HCT116 (cell line): Measurements from ENCODE around the gene FRZB. TPM values are rescaled to one million over a fixed set of nuclear protein-coding genes. Genes with fewer than 3 reads are reported as not detected.

Experiments
- ATAC-seq: fragments of 200-7000 bp; cut with Tn5 transposase; 2 replicates; pipeline ENCODE4 v1.9.1; 2020; ENCODE audit warnings: mild to moderate bottlenecking, moderate library complexity
- BruUV-seq: library from RNA; stranded (reverse); fragments of 400-500 nt; replicated peaks from 2 replicates; lab custom pipeline; 2021; lab: Mats Ljungman, UMichigan
- CTCF ChIA-PET: fragments of 300-600 bp; sonication (Branson Sonifier 250); formaldehyde crosslinking; loops from one replicate; lab custom pipeline; 2021; ENCODE audit warnings: antibody characterized with exemption; lab: Charles Lee
- POLR2A ChIA-PET: fragments of 300-600, 350-600 bp; sonication (Branson Sonifier 250); formaldehyde crosslinking; loops from one replicate; lab custom pipeline; 2021; ENCODE audit warnings: antibody characterized with exemption; lab: Charles Lee
- RAD21 ChIA-PET, 2 experiments: fragments of 300-600 bp; sonication (Branson Sonifier 250); formaldehyde crosslinking; loops; one replicate each; lab custom pipeline; 2023; ENCODE audit warnings: low total read pairs in 2 of 2; ENCODE audit not compliant: uncharacterized antibody in 2 of 2, unreplicated experiment in 2 of 2, low non-redundant PET in 1 of 2; lab: Charles Lee
- DNase-seq: peaks from one replicate; pipeline ENCODE4 v3.0.0-alpha.2; 2010; ENCODE audit warnings: low read depth, low spot score
- H2AFZ ChIP-seq: fragments of 200-600 bp; shearing (Covaris generic), sonication (generic); 2 replicates; pipeline ENCODE4 v1.6.1; 2017; ENCODE audit warnings: low read depth, mixed run types, mixed read lengths, antibody characterized with exemption, low read length; ENCODE audit not compliant: poor library complexity, severe bottlenecking
- H3K27ac ChIP-seq: 2 replicates; pipeline ENCODE4 v1.5.1; 2012; ENCODE audit warnings: low read depth, low read length
- H3K27me3 ChIP-seq: fragments of 200-600 bp; sonication (generic); 2 replicates; pipeline ENCODE4 v1.6.1; 2016; ENCODE audit warnings: mixed run types, low read length, mixed read lengths; ENCODE audit not compliant: insufficient read depth
- H3K36me3 ChIP-seq, 2 experiments: fragments of 200-500 bp in 1 of 2; fragments of 200-600 bp in 1 of 2; sonication (Bioruptor generic) in 1 of 2; sonication (generic) in 1 of 2; 2 replicates each; pipeline versions ENCODE4 v1.5.1 to v1.6.1; 2014 to 2016; ENCODE audit warnings: low read length in 2 of 2, inconsistent platforms in 1 of 2, mixed read lengths in 1 of 2, mixed run types in 1 of 2; ENCODE audit not compliant: insufficient read depth in 2 of 2, control insufficient read depth in 1 of 2
- H3K4me1 ChIP-seq, 2 experiments: fragments of 200-600 bp in 1 of 2; sonication (generic) in 1 of 2; 2 replicates each; pipeline versions ENCODE4 v1.5.1 to v1.6.1; 2012 to 2017; ENCODE audit warnings: low read length in 2 of 2, inconsistent platforms in 1 of 2, mild to moderate bottlenecking in 1 of 2, mixed read lengths in 1 of 2, mixed run types in 1 of 2, moderate library complexity in 1 of 2; ENCODE audit not compliant: insufficient read depth in 2 of 2, control insufficient read depth in 1 of 2
- H3K4me2 ChIP-seq: fragments of 200-600 bp; sonication (generic); 2 replicates; pipeline ENCODE4 v1.6.1; 2017; ENCODE audit warnings: mixed run types, low read length, mixed read lengths
- H3K4me3 ChIP-seq, 2 experiments: fragments of 200-600 bp in 1 of 2; sonication (generic) in 1 of 2; replicated peaks in 1 of 2; 2 replicates each; pipeline ENCODE4 v1.5.1; 2011 to 2016; ENCODE audit warnings: low read length in 2 of 2, control low read depth in 1 of 2, low read depth in 1 of 2, mild to moderate bottlenecking in 1 of 2, mixed read lengths in 1 of 2, mixed run types in 1 of 2
- H3K79me2 ChIP-seq: fragments of 200-600 bp; sonication (generic); 2 replicates; pipeline ENCODE4 v1.6.1; 2017; ENCODE audit warnings: mild to moderate bottlenecking, mixed run types, low read length, moderate library complexity, mixed read lengths; ENCODE audit not compliant: insufficient read depth
- H3K9ac ChIP-seq: fragments of 200-600 bp; sonication (generic); 2 replicates; pipeline ENCODE4 v1.6.1; 2016; ENCODE audit warnings: low read length, mixed read lengths
- H3K9me2 ChIP-seq: fragments of 200-600 bp; sonication (generic), shearing (Covaris generic); 2 replicates; pipeline ENCODE4 v1.6.1; 2017; ENCODE audit warnings: mixed run types, mild to moderate bottlenecking, moderate library complexity; ENCODE audit not compliant: insufficient read depth
- H3K9me3 ChIP-seq, 2 experiments: fragments of 200-500 bp in 1 of 2; fragments of 200-600 bp in 1 of 2; sonication (Bioruptor generic) in 1 of 2; sonication (generic) in 1 of 2; 2 replicates each; pipeline ENCODE4 v1.6.1; 2014 to 2017; ENCODE audit warnings: low read length in 2 of 2, mixed read lengths in 2 of 2, inconsistent platforms in 1 of 2, low read depth in 1 of 2, mild to moderate bottlenecking in 1 of 2, mixed run types in 1 of 2, moderate library complexity in 1 of 2; ENCODE audit not compliant: control insufficient read depth in 1 of 2, insufficient read depth in 1 of 2
- H4K20me1 ChIP-seq: fragments of 200-600 bp; sonication (generic), shearing (Covaris generic); 2 replicates; pipeline ENCODE4 v1.6.1; 2017; ENCODE audit warnings: mixed run types, mild to moderate bottlenecking, moderate library complexity; ENCODE audit not compliant: insufficient read depth
- CBX3 ChIP-seq: IDR thresholded peaks from 2 replicates; pipeline ENCODE4 v1.6.1; 2012; ENCODE audit warnings: low read depth
- EGR1 ChIP-seq: IDR thresholded peaks from 2 replicates; pipeline ENCODE4 v1.6.1; 2012; ENCODE audit warnings: low read depth
- EZH2phosphoT487 ChIP-seq: fragments of 200-600 bp; IDR thresholded peaks from 2 replicates; pipeline ENCODE4 v1.6.1; 2018; ENCODE audit warnings: antibody characterized with exemption, borderline replicate concordance
- POLR2A ChIP-seq: IDR thresholded peaks from 2 replicates; pipeline ENCODE4 v1.7.0; 2011; ENCODE audit warnings: borderline replicate concordance; ENCODE audit not compliant: insufficient read depth, insufficient read length; ENCODE audit errors: extremely low read depth
- POLR2AphosphoS5 ChIP-seq: IDR thresholded peaks from 2 replicates; pipeline ENCODE4 v1.6.1; 2011; ENCODE audit warnings: mild to moderate bottlenecking, low read depth, low read length, moderate library complexity
- SP1 ChIP-seq: IDR thresholded peaks from 2 replicates; pipeline ENCODE4 v1.6.1; 2012; ENCODE audit warnings: low read depth
- SRF ChIP-seq: IDR thresholded peaks from 2 replicates; pipeline ENCODE4 v1.6.1; 2012; ENCODE audit warnings: low read depth
- ZFX ChIP-seq: fragments of 450-650 bp; IDR thresholded peaks from 2 replicates; pipeline ENCODE4 v1.6.1; 2017
- ZNF274 ChIP-seq: fragments of 200-500 bp; sonication (Bioruptor generic); IDR thresholded peaks from 2 replicates; pipeline ENCODE4 v1.6.1; 2014; ENCODE audit warnings: mild to moderate bottlenecking, low read depth, low read length, inconsistent platforms
- intact Hi-C: fragments of 100-400 bp; cut with micrococcal nuclease; formaldehyde crosslinking; loops from 2 replicates; pipeline ENCODE4 v1.10.0; 2022
- total RNA-seq: library from RNA; stranded (reverse); gene quantifications from one replicate; pipeline ENCODE4 v1.2.1, GENCODE V29; 2021; ENCODE audit not compliant: unreplicated experiment
- TF ChIP-seq, protein P1 (sequence below): IDR thresholded peaks from 2 replicates; pipeline ENCODE4 v1.6.1; 2011; ENCODE audit warnings: mild to moderate bottlenecking, low read length, moderate library complexity; ENCODE audit not compliant: insufficient replicate concordance; ENCODE audit errors: extremely low read depth
- TF ChIP-seq, protein P2 (sequence below): IDR thresholded peaks from 2 replicates; pipeline ENCODE4 v1.6.1; 2012; ENCODE audit warnings: low read depth
- TF ChIP-seq, protein P3 (sequence below): IDR thresholded peaks from 2 replicates; pipeline ENCODE4 v1.6.1; 2012

The FRZB gene
- total RNA-seq, 1 experiment from 2014 or later: 0.49 TPM

DNA sequence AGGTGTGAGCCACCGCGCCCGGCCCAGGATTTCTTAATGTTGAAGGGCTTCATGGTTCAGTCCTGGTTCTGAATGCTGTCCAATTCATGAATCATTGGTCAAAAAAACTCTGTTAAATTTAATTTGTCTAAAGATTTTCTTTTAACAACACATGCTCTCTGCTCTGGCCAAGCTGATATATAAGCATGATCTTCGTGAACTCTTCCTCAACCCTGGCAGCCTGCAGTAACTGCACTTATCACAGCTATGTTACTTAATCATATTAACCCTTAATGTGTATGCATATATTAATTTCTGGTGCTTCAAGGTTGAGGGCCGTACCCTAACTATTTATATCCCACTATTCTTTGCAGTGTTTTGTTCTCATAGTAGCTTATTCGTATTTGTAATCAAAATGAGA is 29.4 kb upstream of the FRZB start:
- no peaks in the 10 kb centered on the region for H3K4me1 ChIP-seq
- H3K9ac ChIP-seq: no peak overlapping the region
- no peak overlapping the region for H3K4me2 ChIP-seq
- intact Hi-C loops: no loop called here
- no peak overlapping the region for H3K4me3 ChIP-seq
- TF ChIP-seq POLR2A (no peak), POLR2AphosphoS5 (no peak), EZH2phosphoT487 (no peak), EGR1 (no peak), CBX3 (no peak), ZFX (no peak), SP1 (no peak), SRF (no peak), ZNF274 (no peak)
- TF ChIP-seq, protein P1, sequence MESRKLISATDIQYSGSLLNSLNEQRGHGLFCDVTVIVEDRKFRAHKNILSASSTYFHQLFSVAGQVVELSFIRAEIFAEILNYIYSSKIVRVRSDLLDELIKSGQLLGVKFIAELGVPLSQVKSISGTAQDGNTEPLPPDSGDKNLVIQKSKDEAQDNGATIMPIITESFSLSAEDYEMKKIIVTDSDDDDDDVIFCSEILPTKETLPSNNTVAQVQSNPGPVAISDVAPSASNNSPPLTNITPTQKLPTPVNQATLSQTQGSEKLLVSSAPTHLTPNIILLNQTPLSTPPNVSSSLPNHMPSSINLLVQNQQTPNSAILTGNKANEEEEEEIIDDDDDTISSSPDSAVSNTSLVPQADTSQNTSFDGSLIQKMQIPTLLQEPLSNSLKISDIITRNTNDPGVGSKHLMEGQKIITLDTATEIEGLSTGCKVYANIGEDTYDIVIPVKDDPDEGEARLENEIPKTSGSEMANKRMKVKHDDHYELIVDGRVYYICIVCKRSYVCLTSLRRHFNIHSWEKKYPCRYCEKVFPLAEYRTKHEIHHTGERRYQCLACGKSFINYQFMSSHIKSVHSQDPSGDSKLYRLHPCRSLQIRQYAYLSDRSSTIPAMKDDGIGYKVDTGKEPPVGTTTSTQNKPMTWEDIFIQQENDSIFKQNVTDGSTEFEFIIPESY: no peak
- TF ChIP-seq, protein P2, sequence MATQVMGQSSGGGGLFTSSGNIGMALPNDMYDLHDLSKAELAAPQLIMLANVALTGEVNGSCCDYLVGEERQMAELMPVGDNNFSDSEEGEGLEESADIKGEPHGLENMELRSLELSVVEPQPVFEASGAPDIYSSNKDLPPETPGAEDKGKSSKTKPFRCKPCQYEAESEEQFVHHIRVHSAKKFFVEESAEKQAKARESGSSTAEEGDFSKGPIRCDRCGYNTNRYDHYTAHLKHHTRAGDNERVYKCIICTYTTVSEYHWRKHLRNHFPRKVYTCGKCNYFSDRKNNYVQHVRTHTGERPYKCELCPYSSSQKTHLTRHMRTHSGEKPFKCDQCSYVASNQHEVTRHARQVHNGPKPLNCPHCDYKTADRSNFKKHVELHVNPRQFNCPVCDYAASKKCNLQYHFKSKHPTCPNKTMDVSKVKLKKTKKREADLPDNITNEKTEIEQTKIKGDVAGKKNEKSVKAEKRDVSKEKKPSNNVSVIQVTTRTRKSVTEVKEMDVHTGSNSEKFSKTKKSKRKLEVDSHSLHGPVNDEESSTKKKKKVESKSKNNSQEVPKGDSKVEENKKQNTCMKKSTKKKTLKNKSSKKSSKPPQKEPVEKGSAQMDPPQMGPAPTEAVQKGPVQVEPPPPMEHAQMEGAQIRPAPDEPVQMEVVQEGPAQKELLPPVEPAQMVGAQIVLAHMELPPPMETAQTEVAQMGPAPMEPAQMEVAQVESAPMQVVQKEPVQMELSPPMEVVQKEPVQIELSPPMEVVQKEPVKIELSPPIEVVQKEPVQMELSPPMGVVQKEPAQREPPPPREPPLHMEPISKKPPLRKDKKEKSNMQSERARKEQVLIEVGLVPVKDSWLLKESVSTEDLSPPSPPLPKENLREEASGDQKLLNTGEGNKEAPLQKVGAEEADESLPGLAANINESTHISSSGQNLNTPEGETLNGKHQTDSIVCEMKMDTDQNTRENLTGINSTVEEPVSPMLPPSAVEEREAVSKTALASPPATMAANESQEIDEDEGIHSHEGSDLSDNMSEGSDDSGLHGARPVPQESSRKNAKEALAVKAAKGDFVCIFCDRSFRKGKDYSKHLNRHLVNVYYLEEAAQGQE: no peak
- TF ChIP-seq, protein P3, sequence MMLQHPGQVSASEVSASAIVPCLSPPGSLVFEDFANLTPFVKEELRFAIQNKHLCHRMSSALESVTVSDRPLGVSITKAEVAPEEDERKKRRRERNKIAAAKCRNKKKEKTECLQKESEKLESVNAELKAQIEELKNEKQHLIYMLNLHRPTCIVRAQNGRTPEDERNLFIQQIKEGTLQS: no peak
- TF ChIP-seq, all 23 proteins: peak for 0
- DNase-seq (no peak), ATAC-seq (no peak)
- H3K9me3 ChIP-seq: no peaks in the 10 kb centered on the region
- H4K20me1 ChIP-seq: no peaks in the 10 kb centered on the region
- ChIA-PET CTCF (no interaction called here), RAD21 (no interaction called here), POLR2A (no interaction called here)
- no peaks in the 10 kb centered on the region for H3K36me3 ChIP-seq
- H3K9me2 ChIP-seq: no peaks in the 10 kb centered on the region
- BruUV-seq: no TSS peak
- H3K79me2 ChIP-seq: no peaks in the 10 kb centered on the region
- H2AFZ ChIP-seq: no peak overlapping the region
- no peaks in the 10 kb centered on the region for H3K27me3 ChIP-seq
- H3K27ac ChIP-seq: no peak overlapping the region
